GM12801 (cell line): ENCODE measurements around the gene KRT40.

Experiments used
- CTCF ChIP-seq: IDR thresholded peaks from one replicate; pipeline ENCODE4 v1.5.1; 2011; ENCODE audit warnings: control low read depth; ENCODE audit not compliant: insufficient read length; ENCODE audit errors: extremely low read depth

Gene KRT40

GRCh38 chr17:41016578-41017215 lies 32.6 kb upstream of the KRT40 start:
- no peak for TF ChIP-seq CTCF

- no peak for TF ChIP-seq CTCF
These were observed 31.3 kb upstream of the KRT40 start for GRCh38 chr17:41015454-41015853.

DNA sequence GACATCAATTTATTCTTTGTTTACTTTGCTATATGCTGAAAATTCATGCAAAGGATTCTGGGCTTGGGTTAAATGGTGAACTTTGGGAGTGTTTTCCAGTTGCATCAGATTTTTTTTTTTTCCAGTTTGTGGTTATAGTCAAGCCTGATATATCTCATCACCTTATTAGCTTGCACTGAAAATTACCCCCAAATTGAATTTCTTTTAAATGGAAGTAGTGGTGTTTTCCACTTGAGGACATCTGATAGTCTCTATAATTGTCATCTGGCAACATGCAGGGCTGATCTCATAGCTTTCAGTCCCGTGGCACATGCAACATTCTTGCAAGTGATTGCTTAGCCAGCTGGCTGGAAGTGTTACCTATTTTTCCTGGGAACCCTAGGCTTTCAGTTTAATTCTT lies 29.5 kb upstream of the KRT40 start:
- no peak for TF ChIP-seq CTCF

DNA sequence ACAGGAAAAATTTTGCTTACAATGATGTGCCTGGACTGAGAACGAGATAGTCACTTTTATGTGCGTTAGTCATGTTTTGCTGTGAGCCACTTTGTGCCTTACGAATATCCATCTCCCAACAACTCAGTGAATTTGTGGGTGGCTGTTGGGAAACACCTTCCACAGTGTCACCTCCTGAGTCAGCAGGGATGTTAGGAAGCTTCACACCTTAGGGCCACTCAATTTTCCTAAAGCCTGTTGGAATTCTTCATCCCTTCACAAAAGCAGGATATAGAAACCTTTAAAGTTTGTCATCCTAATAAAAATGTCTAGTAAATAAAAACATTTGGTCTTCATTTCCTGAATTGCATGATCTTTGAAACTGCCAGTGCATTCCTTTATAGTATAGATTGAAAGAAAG lies 29.1 kb upstream of the KRT40 start:
- TF ChIP-seq CTCF: no peak

DNA sequence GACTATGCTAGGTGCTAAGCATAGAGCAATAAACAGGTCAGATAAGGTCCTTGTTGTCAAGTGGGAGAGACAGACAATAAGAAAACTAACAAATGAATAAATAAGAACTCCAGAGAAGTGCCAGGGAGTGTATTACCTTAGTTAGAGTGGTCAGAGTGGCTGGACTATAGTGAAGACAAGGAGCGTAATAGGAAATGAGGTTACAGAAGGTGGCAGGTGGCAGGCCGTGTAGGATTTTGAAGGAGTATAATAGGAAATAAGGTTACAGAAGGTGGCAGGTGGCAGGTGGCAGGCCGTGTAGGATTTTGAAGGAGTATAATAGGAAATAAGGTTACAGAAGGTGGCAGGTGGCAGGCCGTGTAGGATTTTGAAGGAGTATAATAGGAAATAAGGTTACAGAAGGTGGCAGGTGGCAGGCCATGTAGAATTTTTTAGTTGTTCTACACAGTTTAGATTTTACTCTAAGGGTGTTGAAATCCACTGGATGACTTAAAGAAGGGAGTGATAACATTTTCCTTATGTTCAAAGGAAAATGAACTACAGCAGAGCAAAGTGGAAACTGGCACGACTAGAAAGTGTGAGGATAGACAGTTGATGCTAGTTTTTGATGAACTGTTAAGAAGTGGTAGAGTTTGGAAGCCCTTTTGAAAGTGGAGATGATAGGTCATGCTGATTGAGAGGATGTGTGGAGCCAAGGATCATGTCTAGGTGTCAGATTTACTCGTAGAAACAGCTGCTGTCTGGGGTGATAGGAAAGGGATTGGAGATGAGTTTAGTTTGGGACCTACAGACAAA lies 28.4 kb upstream of the KRT40 start:
- TF ChIP-seq CTCF: no peak

GRCh38 chr17:41010441-41010840 lies 26.3 kb upstream of the KRT40 start:
- TF ChIP-seq CTCF: no peak

DNA sequence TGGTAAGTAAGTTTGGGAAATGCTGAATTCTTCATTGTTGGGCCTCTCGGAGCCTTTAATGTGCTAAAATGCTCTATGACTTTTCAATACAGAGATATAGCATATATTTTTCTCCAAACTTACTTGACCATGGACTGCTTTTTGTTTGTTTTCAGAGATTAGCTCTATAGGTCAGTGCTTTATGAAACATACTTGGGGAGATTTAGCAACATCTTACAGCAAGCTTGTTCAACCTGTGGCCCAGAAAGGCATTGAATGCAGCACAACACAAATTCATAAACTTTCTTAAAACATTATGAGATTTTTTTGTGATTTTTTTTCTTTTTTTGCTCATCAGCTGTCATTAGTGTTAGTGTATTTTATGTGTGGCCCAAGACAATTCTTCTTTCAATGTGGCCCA lies 25.8 kb upstream of the KRT40 start:
- TF ChIP-seq CTCF: no peak
